Right lung (tissue), 5 donors: ENCODE measurements around the gene DYRK1A. TPM values are rescaled to one million over a fixed set of nuclear protein-coding genes. Genes with fewer than 3 reads are reported as not detected.
"Not testable (repeated sequence)": the region's sequence is repeated elsewhere in the genome, so short reads cannot be mapped to it uniquely, and the experiment has no call there.

Source experiments
- DNase-seq, 2 donors: peaks; one replicate each; pipeline ENCODE4 v3.0.0-alpha.2; 2013
- polyA plus RNA-seq, 5 donors: library from polyadenylated mRNA; unstranded; fragments of 120-200 nt; gene quantifications; one replicate each; pipeline versions ENCODE4 v1.2.1 to v1.2.3, GENCODE V29; 2013; ENCODE audit warnings: inconsistent platforms in 1 of 5, low replicate concordance in 1 of 5; ENCODE audit not compliant: insufficient read length in 5 of 5, insufficient read depth in 1 of 5

The DYRK1A gene
- polyA plus RNA-seq, 5 donors = 48.4 to 70.4 (median 67.2) TPM

DNA sequence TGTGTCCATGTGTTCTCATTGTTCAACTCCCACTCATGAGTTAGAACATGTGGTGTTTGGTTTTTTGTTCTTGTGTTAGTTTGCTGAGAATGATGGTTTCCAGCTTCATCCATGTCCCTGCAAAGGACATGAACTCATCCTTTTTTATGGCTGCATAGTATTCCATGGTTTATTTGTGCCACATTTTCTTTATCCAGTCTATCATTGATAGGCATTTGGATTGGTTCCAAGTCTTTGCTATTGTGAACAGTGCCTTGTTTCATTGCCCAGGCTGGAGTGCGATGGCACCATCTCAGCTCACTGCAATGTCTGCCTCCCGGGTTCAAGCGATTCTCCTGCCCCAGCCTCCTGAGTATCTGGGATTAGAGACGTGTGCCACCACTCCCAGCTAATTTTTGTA lies 183.2 kb downstream of the DYRK1A start:
- DNase-seq = not testable (repeated sequence)

DNA sequence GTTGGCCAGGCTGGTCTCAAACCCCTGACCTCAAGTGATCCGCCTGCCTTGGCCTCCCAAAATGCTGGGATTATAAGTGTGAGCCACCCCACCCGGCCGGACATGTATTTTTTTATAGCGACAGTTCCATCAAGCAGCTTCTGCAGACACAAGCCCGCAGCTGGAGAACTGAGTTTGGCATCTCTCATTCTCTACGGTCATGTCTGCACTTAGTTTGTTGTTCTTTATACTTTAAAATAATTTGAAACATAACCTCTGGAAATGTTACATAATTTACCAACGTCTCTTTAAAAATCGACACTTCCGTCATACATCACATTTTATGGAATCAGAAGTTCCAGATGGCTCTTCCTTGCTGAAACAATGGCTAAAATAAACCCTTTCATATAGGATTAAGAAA lies 183.6 kb downstream of the DYRK1A start:
- no peak for DNase-seq

DNA sequence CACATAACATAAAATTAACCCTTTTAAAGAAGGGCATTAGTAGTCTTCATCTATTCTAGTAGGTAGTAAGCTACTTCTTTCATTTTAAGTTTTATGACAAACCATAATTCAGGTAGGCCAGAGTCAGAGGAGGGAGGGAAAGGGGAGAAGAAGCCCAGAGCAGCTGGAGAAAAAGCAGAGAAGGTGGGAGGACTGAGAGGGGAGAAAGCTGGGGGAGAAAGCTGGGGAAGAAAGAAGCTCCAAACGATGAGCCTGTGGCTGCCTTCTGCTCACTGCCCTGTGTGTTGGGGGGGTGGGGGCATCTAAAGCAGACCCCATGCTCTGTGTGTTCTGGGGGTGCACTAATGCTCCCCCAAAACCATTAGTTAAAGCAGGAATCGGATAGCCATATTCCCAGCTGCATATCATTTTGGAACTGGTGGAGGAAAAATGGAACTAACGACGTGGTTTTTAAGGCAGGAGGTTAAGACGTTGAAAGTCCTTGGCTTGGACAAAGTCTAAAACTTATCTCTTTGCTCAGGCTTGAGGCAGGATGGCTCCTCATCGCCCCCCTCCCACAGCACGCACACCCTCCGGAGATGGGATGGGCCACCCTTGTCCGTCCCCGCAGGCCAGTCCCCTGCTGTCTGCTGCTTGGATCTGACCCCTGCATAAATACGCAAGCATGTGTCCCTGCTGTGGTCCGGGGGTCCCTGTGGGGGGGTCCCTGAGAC lies 184.2 kb downstream of the DYRK1A start:
- DNase-seq = no peak

DNA sequence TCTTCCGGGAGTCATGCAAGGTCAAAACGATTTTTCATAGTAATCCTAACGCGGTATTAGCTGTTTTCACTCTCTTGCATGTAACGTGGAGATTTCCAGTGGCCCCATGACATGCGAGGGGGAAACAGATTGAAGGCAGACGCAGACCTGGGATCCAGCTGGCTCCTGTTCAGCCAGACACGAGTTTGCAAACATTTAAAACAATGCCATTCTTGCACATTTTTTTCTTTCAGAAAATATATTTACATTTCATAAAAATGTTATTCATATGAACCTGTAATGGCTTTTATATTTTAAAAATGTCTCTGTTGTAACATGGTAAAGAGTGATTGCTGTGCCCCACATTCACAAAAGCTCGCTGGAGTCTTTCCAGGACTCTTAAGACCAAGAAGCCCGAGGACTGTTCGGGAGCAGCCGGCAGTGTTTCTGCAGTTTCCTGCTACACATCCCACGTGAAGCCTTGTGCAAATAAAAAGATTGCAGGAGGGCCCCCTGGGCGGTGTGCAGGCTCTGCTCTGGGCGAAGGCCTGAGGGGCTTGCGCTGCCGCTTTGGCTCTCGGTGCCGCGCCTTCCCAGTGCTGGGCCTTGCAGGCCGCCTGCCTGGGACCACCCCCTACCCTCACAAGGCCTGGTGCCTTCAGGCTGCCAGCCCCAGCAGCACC lies 184.9 kb downstream of the DYRK1A start:
- DNase-seq = peak; percentile 65 to 71

DNA sequence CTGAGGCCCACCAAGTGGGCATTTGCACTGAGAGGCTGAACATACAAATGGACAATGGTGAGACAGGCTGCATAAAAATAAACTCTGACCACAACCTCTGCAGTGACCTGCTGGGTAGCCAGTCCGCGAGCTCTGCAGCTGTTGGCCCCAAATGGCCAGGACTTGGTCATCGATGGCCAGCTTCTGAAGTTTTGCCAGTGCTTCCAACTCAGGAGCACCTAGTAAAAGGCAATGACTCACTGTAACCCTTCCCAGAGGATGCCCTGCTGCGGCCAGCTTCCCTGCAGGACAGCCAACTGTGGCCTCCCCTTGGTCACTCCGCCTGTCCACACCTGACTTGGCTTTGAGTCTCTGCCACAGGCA lies 185.4 kb downstream of the DYRK1A start:
- no peak for DNase-seq

DNA sequence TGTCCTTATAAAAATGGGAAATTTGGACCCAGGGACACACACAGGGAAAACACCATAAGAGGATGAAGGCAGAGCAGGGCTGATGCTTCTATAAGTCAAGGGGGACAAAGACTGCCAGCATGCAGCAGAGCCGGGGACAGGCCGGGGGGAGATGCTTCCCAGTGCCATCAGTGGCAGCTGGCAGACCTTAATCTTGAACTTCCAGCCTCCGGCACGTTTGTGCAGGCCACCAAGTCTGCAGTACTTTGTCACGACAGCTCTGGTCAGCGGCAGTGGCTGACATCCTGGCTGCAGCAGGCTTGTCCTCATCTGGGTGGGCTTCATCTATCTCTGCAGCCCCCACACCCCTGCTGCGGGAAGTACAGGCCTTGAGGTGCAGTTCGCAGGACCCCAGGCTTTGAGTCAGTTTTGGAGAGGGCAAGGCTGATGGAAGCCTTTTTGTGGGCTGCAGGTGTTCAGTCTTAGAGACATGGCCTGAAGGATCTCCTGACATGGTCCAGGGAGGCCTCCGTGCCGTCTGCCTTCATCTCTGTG lies 186.0 kb downstream of the DYRK1A start:
- DNase-seq = no peak

DNA sequence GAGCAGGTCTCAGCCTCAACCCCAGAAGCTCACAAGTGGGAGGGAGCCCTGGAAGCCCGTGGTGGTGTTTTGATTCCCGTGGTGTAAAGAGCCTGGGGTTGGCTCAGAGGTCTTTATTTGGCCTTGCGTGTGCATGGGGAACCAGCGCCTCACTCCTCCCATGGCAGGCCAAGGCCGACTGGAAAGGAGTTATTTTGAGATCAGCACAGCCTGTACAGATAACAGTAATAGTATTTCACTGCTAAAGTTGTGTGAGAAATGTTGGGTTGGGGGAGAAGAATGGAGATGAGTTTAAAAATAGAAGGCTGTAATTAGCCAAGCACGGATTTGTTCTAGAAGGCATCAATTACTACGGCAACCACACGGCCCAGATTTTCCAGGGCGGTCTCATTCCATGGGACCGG lies 186.5 kb downstream of the DYRK1A start:
- no peak for DNase-seq

DNA sequence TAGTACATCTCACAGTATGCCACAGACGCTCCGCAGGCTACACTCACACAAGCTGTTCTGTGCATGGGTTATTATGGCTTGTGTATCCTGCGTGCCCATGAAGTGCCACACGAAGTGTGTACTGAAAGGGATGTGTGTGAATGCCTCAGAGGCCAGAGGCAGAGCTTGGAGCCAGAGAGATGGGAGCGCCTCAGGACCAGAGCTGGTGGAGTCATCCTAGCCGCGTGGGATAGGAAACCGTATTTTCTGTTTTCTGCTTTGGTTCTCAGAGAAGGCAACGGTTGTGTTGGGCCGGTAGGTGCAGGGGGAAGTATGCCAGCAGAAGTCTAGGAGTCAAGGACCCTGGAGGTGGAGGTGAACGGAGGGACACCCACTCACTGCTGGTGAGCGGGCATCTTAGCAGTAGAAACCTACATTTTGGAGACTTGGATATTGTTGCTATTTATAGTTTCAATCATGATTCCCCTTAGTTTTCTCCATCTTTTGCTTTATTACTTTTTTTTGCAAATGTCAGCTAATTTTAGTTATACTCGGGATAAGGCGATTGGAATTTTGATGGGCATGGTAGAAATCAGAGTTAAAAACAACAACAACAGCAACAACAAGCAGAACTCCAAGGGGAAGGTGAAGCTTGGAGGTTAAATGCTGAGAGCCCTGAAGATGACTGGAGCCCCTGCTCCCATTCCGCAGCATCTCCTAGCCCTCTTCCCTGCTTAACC lies 188.2 kb downstream of the DYRK1A start:
- DNase-seq = no peak

DNA sequence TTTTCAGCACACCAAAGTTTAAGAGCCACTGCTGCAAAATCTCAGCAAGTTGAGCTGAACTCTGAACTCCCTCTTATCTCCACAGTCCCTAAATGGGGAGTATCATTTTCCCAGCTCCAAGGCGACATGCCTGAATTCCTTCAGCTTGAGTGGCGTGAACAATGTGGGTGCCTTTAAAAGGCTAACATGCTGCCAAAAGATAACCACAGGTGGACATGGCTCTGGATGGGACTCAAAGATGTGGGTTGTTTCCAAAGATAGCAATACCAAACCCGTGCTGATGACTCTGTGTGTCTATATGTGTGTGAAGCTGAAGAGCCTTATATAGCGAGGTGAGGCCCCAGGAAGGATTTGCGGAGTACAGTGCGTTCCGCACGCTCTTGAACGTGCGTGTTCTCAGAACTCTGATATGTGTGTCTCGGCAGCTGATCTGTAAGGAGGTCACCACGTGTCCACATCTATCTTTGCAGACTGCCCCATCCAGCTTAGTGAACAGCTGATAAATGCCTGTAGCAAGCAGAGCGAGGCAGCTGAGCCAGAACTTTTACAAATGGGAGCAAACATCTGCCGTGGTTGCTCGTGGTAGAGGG lies 189.2 kb downstream of the DYRK1A start:
- no peak for DNase-seq

DNA sequence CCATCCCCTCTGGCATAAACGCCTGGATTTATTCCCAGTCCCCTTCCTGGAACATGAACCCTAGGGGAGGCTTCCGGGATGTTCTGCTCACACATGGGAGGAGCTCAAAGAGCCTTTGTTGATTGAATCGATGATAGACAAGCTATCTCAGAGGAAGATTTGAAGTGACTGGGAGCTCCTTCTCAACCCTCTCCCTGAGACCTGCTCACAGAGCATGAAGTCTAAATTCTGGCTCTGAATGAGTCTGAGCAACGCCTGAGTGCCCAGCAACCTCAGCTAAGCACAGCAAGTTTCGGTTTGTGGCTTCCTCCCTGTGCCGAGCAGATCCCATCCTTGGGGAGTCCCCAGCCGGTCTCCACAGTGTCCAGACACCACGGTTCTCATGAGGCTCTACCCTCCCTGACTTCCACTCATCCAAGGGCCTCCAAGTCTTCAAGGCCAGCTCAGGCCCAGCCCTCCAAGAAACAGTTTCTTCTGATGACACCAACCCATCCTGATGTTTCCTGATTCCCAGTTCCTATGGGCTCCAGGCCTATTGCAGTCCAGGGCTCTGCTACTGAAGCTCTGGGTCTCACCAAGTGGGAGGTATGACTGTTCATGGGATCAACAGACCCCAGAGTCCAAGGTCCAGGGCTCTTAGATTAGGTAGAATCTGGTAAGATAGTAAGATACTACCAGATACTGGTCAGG lies 190.8 kb downstream of the DYRK1A start:
- no peak for DNase-seq

DNA sequence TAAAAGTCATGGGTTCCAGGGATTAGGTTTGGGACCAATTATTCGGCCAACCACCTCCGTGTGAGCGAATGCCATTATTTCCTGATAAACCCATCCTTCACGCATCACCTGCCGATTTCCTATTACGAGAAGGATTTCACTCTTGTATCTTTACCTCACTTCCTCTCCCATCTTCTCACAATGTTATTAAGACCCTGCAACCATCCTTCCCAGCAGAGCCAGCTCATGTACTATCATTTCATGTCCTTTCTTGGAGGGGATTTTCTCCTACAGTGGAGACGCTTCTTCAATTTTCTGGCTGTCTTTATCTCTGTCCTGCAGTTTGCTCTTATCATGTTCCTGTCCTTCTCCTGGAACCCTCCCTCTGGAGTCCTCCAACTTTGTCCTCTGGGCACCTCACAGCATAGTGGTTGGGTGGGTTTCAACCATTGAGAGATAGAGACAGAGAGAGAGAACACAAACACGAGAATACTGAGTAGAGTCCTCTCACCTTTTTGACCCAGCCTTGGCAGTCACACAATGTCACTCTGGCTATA lies 192.2 kb downstream of the DYRK1A start:
- DNase-seq = no peak

DNA sequence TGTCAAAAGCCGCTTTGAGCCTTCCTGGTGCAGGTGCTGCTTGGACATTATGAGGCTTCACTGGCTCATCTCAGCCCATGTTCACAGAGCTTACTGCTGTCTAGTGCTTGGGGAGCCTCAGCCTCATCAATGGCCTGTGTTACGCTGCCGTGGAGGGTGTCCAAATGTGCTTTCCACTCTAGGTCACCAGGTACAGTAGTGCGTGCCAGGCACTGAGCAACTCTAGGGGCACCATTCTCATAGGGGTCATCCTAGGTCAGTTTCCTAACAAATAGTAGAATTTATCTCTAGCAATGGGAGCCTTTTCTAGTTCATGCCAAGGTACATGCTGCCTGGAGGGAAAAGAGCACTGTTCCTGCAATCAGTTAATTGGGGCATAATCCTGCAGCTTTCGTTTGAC lies 193.8 kb downstream of the DYRK1A start:
- DNase-seq = no peak

DNA sequence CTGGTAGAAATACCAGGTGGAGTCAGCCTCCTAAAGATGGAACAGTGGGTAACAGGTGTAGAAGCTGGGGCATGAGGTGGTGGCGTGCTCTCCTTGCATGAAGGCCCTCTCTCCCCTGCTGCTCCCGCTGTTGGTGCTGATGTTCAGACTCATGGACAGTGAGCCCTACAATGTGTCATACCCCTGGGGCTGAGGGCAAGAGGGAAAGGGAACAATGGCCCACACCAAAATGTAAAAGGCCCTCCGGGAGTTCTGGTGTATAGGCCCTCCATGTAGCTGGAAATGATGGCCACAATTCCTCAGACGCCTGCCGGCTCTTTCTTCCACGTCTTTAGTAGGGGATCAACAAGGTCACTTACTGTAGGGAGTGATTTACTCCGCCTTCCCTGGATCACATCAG lies 194.9 kb downstream of the DYRK1A start:
- no peak for DNase-seq

DNA sequence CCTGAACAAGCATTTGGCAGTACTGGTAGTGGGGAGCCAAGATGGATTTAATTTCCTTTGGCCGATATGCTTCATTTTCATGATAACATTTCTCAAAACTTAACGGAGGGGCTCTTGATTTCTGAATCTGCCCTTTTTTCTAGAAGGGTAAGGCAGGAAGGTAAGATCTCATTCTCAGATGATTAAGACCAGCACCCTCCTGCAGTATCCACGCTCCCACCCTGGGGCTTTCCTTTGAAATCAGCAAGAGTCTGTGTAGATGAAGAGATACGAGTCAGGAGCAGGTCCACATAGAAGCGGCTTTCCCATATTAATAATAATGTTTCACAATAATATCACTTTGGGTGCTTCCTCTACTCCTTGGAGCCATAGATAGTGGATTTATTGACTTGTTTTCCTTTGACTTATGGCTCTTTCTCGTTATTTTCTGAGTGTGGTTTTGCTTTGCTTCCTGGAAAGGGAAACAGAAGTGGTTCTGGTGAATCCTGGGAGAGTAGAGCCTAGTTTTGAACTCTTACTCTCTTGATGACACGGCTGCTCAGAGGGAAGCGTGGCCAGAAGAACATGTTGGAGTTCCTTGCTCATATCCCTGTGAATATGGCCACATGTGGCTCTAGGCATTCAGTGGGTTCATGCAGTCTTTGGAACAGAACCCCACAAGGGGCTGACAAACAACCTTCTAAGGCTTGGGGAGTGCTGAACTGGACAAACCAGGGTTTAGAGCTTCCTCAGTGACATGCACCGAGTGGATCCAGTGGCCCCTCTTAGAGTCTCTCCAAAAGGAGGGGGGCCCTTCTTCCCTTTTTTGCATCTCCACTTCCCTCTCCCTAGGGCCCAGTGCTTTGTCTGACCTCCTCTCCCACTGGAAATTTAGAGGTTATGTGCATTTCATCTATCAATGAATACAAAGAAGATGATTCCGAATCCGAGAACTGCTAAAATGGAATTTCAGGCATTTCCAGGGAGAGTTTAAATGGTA lies 195.7 kb downstream of the DYRK1A start:
- no peak for DNase-seq

DNA sequence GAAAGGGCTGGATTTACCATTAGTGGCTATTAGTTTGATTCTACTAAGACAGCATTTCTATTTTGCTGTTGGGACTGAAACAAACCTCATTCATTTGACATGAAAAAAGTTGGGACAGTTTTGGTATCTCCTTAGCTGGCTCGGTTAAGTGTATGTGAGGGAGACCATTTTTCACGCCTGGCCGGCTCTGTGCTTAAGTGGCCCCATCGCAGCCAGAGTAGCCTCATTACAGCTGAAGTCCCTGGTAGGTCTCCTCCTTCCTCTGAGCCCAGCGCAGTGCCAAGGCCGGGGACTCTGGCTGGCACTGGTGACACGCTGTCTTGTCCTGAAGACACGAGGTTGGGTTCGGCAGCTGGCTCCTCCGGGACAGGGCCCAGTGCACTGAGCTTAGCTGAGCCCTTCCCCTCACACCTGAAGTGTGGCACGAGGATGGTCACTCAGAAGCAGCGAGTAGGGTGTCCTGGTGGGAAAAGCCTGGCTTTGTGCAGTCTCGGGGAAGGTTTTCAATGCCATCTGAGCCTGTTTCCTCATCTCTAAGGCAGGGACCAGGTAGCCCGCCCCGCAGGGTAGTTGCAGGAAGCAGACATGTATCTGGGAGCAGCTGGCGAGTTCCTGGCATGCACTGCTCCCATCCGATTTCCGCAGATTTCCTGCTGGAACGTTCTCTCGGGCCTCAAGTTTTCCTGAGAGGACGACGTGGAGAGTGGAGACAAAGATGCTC lies 196.5 kb downstream of the DYRK1A start:
- DNase-seq = no peak

DNA sequence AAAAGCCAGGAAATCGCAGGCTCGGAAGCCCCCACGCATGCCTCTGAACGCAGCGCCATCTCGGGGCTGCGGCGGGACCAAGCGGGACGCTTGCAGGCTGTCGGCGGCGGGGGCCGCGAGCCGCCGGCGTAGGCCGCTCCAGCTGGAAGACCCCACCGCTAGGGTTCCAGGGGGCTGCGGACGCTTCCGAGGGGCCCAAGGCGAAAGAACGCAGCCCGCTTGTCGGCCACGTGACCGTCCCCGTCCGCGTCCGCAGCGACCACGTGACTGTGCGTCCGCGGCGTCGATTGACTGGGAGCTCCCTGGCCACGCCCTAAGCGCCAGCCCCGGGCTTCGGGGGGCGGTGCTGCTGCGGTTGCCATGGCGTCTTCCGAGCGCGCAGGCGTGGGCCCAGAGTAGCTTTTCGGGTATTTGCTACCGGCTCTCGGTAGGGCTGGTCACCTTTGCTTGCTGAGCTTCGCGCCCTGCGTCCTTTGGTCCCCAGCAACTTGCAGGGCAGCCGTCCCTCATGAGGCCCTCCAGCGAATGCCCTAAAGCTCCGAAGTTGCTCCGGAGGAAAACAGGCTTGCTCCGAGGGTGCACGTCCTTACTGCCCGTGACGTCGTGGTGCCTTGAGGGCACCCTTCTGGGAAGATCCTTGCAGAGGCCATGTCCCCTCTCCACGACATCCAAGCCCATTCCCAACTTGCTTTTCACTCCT lies 197.2 kb downstream of the DYRK1A start:
- DNase-seq = peak; percentile 87 to 88

DNA sequence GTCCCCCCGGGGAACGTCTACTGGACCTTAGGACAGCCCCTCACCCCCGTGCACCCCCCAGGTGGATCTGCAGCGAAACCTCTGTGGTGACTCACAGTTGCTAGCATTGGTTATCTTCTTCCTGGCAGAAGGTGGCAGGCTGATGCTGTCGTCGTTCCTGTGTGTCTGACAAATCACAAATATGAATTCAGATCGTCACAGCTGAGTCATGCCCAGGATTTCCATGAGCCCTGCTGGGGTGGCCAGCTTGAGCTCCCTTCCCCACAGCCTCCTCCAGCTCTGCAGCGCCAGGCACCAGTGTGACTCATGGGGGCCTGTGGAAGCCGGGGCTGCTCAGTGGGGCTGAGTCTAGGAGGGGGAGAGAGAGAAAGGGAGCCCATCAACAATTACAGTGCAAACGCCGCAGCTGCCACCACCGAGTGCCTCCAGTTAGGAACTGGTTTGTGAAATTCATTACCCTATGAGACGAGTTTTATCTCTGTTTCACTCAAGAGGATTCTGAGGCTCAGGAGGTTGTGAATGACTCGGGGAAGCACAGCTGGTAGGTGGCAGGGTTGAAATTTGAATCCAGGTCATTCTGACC lies 197.9 kb downstream of the DYRK1A start:
- DNase-seq = no peak

DNA sequence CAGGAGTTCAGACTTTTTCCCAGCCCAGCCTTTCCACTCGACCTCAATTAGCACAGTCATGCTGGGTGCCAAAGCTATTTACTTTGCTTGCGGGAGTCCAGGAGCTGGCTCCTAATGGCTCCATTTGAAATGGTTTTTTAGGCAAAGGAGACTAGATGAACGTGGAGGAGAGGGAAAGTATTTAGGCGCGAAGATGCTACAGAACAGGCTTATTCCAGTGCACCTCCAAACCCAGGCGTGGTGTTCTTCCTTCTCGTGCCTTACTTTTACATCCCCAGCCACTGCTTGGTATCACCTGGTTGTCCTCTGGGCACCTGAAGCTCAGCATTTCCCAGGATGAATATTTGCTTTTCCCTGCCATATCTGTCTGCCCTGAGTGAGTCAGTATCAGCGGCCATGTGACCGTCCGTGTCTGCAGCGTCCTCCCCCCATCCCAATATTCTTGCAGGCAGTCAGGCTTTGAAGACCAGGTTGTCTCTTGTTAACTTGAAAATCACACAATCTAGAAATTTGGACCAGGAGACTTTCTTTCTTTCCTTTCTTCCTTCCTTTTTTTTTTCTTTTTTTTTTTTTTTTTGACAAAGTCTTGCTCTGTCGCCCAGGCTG lies 198.5 kb downstream of the DYRK1A start:
- no peak for DNase-seq
